A673 (cell line): Measurements from ENCODE around the gene EEFSEC.

Experiments used
- CTCF ChIP-seq: fragments of 300-800, 200-600 bp; sonication (generic); conservative IDR thresholded peaks from 2 replicates; pipeline ENCODE4 v1.5.1; 2017; ENCODE audit warnings: low read depth, mild to moderate bottlenecking, antibody characterized with exemption, low read length, moderate library complexity, mixed read lengths
- EZH2 ChIP-seq: fragments of 200-600 bp; sonication (generic); IDR thresholded peaks from 2 replicates; pipeline ENCODE4 v1.6.1; 2017; ENCODE audit warnings: borderline replicate concordance, low read depth, mild to moderate bottlenecking, mixed read lengths, antibody characterized with exemption, low read length; ENCODE audit not compliant: poor library complexity, severe bottlenecking

DNA sequence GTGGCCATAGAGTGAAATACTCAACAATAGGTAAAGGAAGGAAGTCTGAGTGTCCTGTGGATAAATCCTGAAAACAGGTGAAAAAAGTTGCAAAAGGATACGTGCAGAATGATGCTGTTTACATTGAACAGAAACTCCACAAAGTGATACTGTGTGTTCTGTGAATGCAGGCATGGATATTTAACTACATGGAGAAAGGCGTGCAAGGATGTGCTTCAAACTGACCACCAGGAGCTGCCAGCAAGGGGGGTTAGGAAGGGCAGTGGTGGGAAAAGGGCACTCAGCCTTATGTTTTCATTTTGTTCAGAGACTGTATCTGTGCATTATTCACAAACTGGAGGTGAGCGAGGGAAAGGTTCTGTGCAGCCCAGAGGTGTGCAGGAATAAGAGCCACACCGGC is 266.0 kb downstream of the EEFSEC start:
- TF ChIP-seq CTCF (no peak), EZH2 (no peak)
